Astrocyte of the cerebellum (primary cell): ENCODE data around the gene BOD1.

ENCODE experiments used
- DNase-seq: peaks from one replicate; pipeline ENCODE4 v3.0.0-alpha.2; 2011; ENCODE audit warnings: low read depth
- H3K4me3 ChIP-seq: 2 replicates; pipeline ENCODE4 v1.5.1; 2011; ENCODE audit warnings: mild to moderate bottlenecking, low read depth, low read length, moderate library complexity
- in situ Hi-C: cut with HindIII; loops from 2 replicates; pipeline ENCODE4 v1.10.0; 2017; ENCODE audit warnings: low sequenced_read_pairs
- TF ChIP-seq, protein P1 (sequence below): IDR thresholded peaks from 2 replicates; pipeline ENCODE4 v1.5.1; 2012; ENCODE audit warnings: low read length, low read depth, moderate library complexity, mild to moderate bottlenecking; ENCODE audit errors: missing control alignments

Gene BOD1

DNA sequence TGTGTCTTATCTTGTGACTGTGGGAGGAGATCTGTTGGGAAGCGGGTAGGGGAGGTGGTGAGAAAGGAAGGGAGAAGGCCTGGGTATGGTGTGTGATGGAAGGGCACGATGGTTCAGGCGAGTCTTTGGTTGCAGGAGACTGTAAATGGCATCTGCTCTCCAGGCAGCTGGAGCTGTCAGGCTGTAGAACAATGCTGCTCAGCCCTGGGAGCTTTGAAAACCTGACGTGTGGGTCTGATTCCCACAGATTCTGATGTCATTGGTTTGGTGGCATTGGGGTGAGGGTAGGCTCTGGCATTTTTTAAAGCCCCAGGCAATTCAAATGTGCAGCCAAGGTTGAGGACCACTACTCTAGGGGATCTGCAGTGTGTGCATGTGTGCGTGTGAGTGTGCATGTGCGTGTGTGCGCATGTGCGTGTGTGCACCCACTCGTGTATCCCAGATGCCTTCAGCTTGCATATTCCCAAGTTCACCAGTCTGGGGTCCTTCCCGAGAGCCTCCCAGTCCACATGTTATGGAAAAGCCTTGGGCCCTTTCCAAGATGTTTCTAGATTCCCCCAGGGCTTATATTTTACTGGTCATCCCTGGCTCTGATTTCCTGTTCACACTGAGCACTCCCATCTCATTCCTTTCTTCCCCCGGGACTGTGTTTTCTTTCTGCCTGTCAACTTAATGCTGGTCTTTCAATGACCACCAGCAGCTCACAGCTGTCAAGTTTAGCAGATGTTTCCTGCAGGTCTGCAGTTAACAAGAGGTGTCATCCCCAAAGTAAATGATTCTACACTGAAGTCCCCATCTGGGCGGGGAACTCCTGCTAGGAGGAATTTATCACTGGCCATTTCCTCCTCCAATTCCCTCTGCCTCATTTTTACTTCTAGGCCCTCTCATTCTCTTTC lies 34.0 kb downstream of the BOD1 start:
- H3K4me3 ChIP-seq = no peak overlapping the region
- in situ Hi-C loops = no loop called here
- TF ChIP-seq, protein P1, sequence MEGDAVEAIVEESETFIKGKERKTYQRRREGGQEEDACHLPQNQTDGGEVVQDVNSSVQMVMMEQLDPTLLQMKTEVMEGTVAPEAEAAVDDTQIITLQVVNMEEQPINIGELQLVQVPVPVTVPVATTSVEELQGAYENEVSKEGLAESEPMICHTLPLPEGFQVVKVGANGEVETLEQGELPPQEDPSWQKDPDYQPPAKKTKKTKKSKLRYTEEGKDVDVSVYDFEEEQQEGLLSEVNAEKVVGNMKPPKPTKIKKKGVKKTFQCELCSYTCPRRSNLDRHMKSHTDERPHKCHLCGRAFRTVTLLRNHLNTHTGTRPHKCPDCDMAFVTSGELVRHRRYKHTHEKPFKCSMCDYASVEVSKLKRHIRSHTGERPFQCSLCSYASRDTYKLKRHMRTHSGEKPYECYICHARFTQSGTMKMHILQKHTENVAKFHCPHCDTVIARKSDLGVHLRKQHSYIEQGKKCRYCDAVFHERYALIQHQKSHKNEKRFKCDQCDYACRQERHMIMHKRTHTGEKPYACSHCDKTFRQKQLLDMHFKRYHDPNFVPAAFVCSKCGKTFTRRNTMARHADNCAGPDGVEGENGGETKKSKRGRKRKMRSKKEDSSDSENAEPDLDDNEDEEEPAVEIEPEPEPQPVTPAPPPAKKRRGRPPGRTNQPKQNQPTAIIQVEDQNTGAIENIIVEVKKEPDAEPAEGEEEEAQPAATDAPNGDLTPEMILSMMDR = no peak
- DNase-seq = no peak

DNA sequence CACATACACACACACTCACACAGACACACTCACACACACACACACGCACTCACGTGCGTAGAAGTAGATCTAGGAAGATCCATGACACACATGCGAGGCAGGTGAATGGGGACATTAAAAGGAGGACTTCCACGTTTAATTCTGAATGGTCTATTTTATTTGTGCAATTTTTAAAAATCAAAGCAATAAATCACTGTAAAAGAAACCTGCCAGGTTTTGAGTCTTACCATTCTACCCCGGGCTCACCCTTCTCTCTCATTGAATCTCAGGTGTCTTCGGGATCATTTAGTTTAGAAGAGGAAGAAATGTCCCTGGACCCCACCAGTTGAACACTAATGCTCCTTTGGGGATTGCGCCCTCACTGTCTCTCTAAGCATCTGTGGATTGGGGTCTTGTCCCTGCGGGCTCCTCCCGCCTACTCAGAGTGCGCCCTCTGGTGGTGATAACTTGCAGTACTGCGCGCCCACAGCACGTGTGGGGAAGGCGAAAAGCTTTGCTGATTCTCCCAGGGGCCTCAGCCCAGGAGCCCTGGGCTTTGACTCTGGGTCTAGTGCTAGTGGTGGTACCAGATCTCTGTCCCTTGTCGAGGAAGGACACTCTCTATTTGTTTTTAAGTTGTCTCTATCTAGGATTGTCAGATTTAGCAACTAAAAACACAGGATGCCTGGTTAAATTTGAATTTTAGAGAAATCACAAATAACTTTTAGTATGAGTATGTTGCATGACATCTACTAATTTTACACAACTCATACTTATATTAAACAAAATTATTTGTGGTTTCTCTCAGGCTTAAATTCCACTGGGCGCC lies 34.8 kb downstream of the BOD1 start:
- in situ Hi-C loops = no loop called here
- TF ChIP-seq, protein P1 = peak; percentile 82
- DNase-seq = no peak
- H3K4me3 ChIP-seq = no peak overlapping the region

DNA sequence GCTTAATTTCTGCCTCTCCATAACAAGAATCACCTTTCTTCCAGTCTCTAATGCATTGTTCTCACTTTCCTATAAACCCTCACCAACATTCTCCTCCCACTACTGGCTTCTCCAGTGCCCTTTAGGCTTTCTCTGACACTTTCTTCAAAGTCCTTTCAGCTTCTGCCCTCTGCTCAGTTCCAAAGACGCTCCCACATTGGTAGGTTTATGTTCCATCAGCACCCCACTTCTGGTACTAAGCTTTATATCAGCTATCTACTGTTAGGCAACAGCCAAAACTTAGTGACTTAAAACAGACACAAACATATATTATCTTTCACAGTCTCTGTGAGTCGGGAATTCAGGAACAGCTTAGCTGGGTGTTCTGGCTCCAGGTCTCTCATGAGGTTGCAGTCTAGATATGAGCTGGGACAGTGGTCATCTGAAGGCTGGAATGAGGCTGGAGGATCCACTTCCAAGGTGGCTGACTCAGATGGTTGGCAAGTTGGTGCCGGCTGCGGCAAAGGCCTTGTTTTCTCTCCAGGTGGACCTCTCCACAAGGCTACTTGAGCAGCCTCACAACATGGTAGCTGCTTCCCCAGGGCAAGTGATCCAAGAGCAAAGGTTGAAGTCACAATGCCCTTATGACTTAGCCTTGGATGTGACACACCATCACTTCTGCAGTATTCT lies 37.4 kb downstream of the BOD1 start:
- TF ChIP-seq, protein P1 = no peak
- H3K4me3 ChIP-seq = no peak overlapping the region
- in situ Hi-C loops = no loop called here
- DNase-seq = no peak

DNA sequence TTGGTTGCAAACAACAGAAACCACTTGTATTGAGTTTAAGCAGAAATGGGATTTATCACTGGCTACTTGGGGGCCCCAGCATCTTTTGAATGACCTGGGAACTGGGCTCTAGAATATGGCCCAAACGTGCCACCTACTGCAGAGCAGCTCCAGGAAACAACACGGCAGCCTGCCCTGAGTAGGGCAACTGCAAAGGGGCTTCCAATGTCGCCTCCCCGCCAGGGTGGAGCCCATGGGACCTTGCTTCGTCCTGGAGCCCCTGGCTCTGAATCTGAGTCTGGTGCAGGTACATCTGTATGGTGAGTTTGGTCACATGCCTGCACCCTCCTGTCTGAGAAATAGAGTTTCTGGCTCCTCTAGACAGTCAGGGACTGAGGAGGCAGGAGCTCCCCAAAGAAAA lies 38.6 kb downstream of the BOD1 start:
- no peak for DNase-seq
- in situ Hi-C loops = no loop called here
- TF ChIP-seq, protein P1 = no peak
- no peak overlapping the region for H3K4me3 ChIP-seq

DNA sequence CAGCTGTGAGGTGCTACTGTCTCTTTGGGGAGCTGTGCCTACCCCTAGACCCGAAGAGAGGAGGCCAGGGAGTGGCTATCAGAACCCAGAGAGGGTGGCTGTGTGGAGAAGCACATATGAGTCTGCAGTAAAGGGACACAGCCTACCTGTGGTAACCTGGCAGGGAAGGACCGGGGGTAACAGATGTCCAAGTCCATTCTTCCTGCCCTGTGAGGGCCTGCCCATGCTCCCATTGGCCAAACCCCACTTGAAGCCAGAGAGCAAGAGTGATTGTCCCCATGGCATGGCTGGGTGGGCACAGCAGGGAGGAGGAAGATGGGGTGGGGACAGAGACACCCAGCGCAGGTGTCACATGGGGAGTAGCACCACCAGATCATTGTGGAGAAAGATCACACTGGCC lies 39.3 kb downstream of the BOD1 start:
- in situ Hi-C loops = no loop called here
- TF ChIP-seq, protein P1 = no peak
- H3K4me3 ChIP-seq = no peak overlapping the region
- no peak for DNase-seq

DNA sequence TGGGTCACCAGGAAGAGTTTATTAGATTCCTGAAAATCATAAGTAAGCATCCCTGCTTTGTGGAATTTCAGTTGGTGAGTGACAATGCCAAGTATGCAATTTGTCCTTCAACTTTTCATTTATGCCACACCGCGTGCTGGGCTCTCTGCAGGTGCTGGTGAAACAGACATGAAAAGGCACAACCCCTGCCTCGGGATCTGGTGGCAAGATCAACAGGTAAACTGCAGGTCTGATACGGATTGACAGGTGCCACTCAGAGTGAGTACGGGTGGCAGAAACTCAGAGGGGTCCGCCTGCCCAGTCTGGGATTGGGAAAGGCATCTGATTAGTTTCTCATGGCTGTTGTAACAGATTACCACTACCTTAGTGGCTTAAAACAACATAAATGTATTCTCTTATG lies 40.5 kb downstream of the BOD1 start:
- no peak overlapping the region for H3K4me3 ChIP-seq
- DNase-seq = no peak
- in situ Hi-C loops = no loop called here
- TF ChIP-seq, protein P1 = no peak
